DOHH2 (cell line): ENCODE data around the gene ZPR1.

Experiments used
- H3F3A ChIP-seq: fragments of 200-600 bp; sonication (generic), shearing (Covaris generic); 2 replicates; pipeline ENCODE4 v1.6.0; 2016; ENCODE audit warnings: antibody characterized with exemption, mild to moderate bottlenecking; ENCODE audit not compliant: control insufficient read depth, insufficient read depth
- H3K27ac ChIP-seq: fragments of 200-600 bp; sonication (generic); 2 replicates; pipeline ENCODE4 v1.5.1; 2014; ENCODE audit warnings: low read depth, mild to moderate bottlenecking, low read length, moderate library complexity
- H3K27me3 ChIP-seq: fragments of 200-600 bp; sonication (generic); 2 replicates; pipeline ENCODE4 v1.6.1; 2014; ENCODE audit warnings: mild to moderate bottlenecking, low read length, mixed read lengths; ENCODE audit not compliant: control insufficient read depth
- H3K36me3 ChIP-seq: fragments of 200-600 bp; sonication (generic); 2 replicates; pipeline ENCODE4 v1.6.1; 2014; ENCODE audit warnings: mild to moderate bottlenecking, low read length, moderate library complexity, mixed read lengths; ENCODE audit not compliant: control insufficient read depth
- H3K4me1 ChIP-seq: fragments of 200-600 bp; sonication (generic); 2 replicates; pipeline ENCODE4 v1.6.1; 2014; ENCODE audit warnings: mild to moderate bottlenecking, low read length, mixed read lengths; ENCODE audit not compliant: control insufficient read depth
- H3K4me2 ChIP-seq: fragments of 200-600 bp; sonication (generic); 2 replicates; pipeline ENCODE4 v1.6.0; 2014; ENCODE audit warnings: mild to moderate bottlenecking, low read length, moderate library complexity
- H3K4me3 ChIP-seq: fragments of 200-600 bp; sonication (generic); 2 replicates; pipeline ENCODE4 v1.5.1; 2014; ENCODE audit warnings: mild to moderate bottlenecking, low read length, mixed read lengths
- H3K79me2 ChIP-seq: fragments of 200-600 bp; sonication (generic); 2 replicates; pipeline ENCODE4 v1.6.1; 2014; ENCODE audit warnings: mild to moderate bottlenecking, low read length, mixed read lengths; ENCODE audit not compliant: control insufficient read depth
- H3K9me2 ChIP-seq: fragments of 200-600 bp; sonication (generic); replicated peaks from 2 replicates; pipeline ENCODE4 v1.6.1; 2014; ENCODE audit warnings: mild to moderate bottlenecking, low read length, mixed read lengths; ENCODE audit not compliant: control insufficient read depth
- H3K9me3 ChIP-seq: fragments of 200-600 bp; sonication (generic); 2 replicates; pipeline ENCODE4 v1.6.1; 2014; ENCODE audit warnings: antibody characterized with exemption, low read length, mixed read lengths; ENCODE audit not compliant: control insufficient read depth, insufficient read depth
- H4K20me1 ChIP-seq: fragments of 200-600 bp; sonication (generic); 2 replicates; pipeline ENCODE4 v1.6.0; 2014; ENCODE audit warnings: low read depth, mild to moderate bottlenecking, antibody characterized with exemption, low read length, moderate library complexity; ENCODE audit not compliant: control insufficient read depth, insufficient read depth
- CTCF ChIP-seq: fragments of 200-600 bp; sonication (generic); IDR thresholded peaks from one replicate; pipeline ENCODE4 v1.5.1; 2014; ENCODE audit warnings: antibody characterized with exemption, mild to moderate bottlenecking, low read depth, low read length; ENCODE audit not compliant: poor library complexity, severe bottlenecking
- EZH2phosphoT487 ChIP-seq: fragments of 200-600 bp; sonication (generic); IDR thresholded peaks from 2 replicates; pipeline ENCODE4 v1.6.1; 2017; ENCODE audit warnings: borderline replicate concordance, mild to moderate bottlenecking, antibody characterized with exemption, low read length, moderate library complexity, mixed read lengths

The ZPR1 gene

GRCh38 chr11:116729501-116730240, 58.2 kb downstream of the ZPR1 start:
- Histone ChIP-seq H3K4me3 (no peak overlapping the region), H3K36me3 (no peaks in the 10 kb centered on the region), H3K9me3 (no peaks in the 10 kb centered on the region), H3K9me2 (no peaks in the 10 kb centered on the region), H3F3A (no peaks in the 10 kb centered on the region), H3K27me3 (no peaks in the 10 kb centered on the region), H3K27ac (no peak overlapping the region), H3K4me2 (no peak overlapping the region), H4K20me1 (no peaks in the 10 kb centered on the region), H3K79me2 (no peaks in the 10 kb centered on the region), H3K4me1 (peaks cover 3% of the 10 kb centered on the region; the same call in 1 of the 2 replicates)
- TF ChIP-seq CTCF = no peak
- TF ChIP-seq EZH2phosphoT487 = no peak

DNA sequence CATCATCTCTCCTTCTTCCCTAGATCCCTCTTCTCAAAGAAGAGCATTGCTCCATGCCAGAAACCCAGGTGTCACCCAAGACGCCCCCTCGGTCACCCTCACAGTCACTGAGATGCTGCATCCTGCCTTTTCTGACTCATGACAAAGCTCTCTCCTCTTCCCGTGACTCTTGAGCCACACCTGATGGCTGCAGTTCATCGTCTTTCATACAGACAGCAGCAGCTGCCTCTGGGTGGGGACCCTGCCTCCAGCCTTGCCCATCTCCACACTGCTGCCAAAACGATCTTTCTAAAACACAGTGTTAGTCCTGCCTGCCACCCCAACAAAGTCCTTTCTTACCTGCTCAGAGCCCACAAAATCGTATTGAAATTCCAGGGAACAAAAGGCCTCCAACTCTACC, 59.8 kb downstream of the ZPR1 start:
- TF ChIP-seq CTCF (no peak), EZH2phosphoT487 (no peak)
- H3K27me3 ChIP-seq = peaks cover 4% of the 10 kb centered on the region; the same call in 1 of the 2 replicates

DNA sequence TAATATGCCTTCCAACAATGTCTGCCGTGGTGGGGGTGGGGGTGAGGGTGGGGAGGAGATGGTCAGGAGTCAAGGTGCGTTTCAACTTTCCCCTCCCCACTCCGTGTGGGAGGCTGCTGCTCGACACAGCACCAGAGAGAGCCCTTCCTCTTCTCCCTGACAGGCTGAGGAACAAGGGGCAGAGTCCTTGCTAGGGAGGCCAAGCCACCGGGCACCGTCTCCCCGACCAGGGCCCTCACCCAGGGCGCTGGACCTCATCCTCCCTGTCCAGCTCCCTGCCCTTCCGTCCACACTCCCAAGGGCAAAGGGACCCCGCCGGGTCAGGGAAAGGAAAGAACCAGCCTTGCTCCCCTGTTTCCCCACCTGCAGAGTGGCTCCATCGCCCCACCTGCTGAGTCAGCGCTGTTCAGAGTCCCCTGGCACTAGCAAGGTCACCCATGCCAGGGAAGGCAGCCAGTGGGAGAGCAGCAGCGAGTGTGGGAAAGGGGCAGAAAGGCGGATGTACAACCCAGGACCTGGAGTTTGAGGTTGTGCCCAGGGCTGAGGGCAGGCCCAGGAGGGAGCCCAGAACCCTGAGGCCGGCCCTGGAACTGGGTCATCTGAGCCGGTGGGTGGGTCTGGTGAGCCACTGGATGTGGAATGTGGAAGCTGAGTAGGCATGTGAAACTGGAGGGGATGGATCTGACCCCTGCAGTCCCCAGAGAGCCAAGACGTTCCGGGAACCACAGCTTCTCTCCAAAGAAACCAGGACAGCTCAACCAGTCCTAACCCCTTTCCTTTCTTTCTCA, 62.2 kb downstream of the ZPR1 start:
- H3K79me2 ChIP-seq = no peaks in the 10 kb centered on the region
- no peak overlapping the region for H3K27ac ChIP-seq
- H3K4me3 ChIP-seq = no peak overlapping the region
- H3K27me3 ChIP-seq = peaks cover 16% of the 10 kb centered on the region
- TF ChIP-seq EZH2phosphoT487 = no peak
- no peak for TF ChIP-seq CTCF
- H4K20me1 ChIP-seq = no peaks in the 10 kb centered on the region
- H3F3A ChIP-seq = no peaks in the 10 kb centered on the region
- H3K36me3 ChIP-seq = no peaks in the 10 kb centered on the region
- no peak overlapping the region for H3K4me2 ChIP-seq
- no peaks in the 10 kb centered on the region for H3K9me3 ChIP-seq
- H3K9me2 ChIP-seq = no peaks in the 10 kb centered on the region
- no peaks in the 10 kb centered on the region for H3K4me1 ChIP-seq

More for the DNA sequence above, 59.8 kb downstream of the ZPR1 start:
- H3K4me2 ChIP-seq = no peak overlapping the region
- H3K4me3 ChIP-seq = no peak overlapping the region
- no peaks in the 10 kb centered on the region for H3K79me2 ChIP-seq
- H3F3A ChIP-seq = no peaks in the 10 kb centered on the region
- H3K9me3 ChIP-seq = no peaks in the 10 kb centered on the region
- H3K4me1 ChIP-seq = peaks cover 2% of the 10 kb centered on the region; the same call in 1 of the 2 replicates
- H3K27ac ChIP-seq = no peak overlapping the region
- no peaks in the 10 kb centered on the region for H3K9me2 ChIP-seq
- no peaks in the 10 kb centered on the region for H3K36me3 ChIP-seq
- H4K20me1 ChIP-seq = no peaks in the 10 kb centered on the region
